HepG2 (cell line): ENCODE results near the gene SELENOH. TPM values are rescaled to one million over a fixed set of nuclear protein-coding genes. Genes with fewer than 3 reads are reported as not detected.

ENCODE experiments used
- EZH2 ChIP-seq: conservative IDR thresholded peaks from 2 replicates; pipeline ENCODE4 v1.6.1; 2012; ENCODE audit warnings: mild to moderate bottlenecking, low read depth, low read length, moderate library complexity
- HNRNPK ChIP-seq: fragments of 200-400 bp; formaldehyde crosslinking; IDR thresholded peaks from 2 replicates; pipeline ENCODE4 v1.6.1; 2018; ENCODE audit warnings: low read length, low read depth, moderate library complexity, mild to moderate bottlenecking; ENCODE audit not compliant: poor library complexity, severe bottlenecking
- IRF2 ChIP-seq: IDR thresholded peaks from 2 replicates; pipeline ENCODE4 v1.6.1; 2018; ENCODE audit warnings: missing genetic modification reagents, missing compliant biosample characterization
- JDP2 ChIP-seq: sonication (generic); formaldehyde crosslinking; IDR thresholded peaks from 2 replicates; pipeline ENCODE4 v1.8.1; 2022; ENCODE audit warnings: missing genetic modification reagents, borderline replicate concordance
- NKX3-1 ChIP-seq: sonication (generic); formaldehyde crosslinking; IDR thresholded peaks from 2 replicates; pipeline ENCODE4 v1.5.0; 2020; ENCODE audit warnings: missing genetic modification reagents
- RFX5 ChIP-seq: IDR thresholded peaks from 2 replicates; pipeline ENCODE4 v1.6.1; 2011; ENCODE audit warnings: low read depth, low read length, improper control_type of control experiment
- YEATS2 ChIP-seq: sonication (generic); formaldehyde crosslinking; IDR thresholded peaks from 2 replicates; pipeline ENCODE4 v1.4.0; 2020; ENCODE audit warnings: missing genetic modification reagents, borderline replicate concordance
- YEATS4 ChIP-seq: sonication (generic); formaldehyde crosslinking; IDR thresholded peaks from 2 replicates; pipeline ENCODE4 v1.4.0; 2020; ENCODE audit warnings: missing genetic modification reagents, borderline replicate concordance
- ZNF577 ChIP-seq: sonication (generic); formaldehyde crosslinking; IDR thresholded peaks from 2 replicates; pipeline ENCODE4 v1.4.0; 2020; ENCODE audit warnings: mild to moderate bottlenecking, low read depth, missing genetic modification reagents, borderline replicate concordance
- ZNF746 ChIP-seq: sonication (generic); formaldehyde crosslinking; IDR thresholded peaks from 2 replicates; pipeline ENCODE4 v1.8.0; 2022; ENCODE audit warnings: mild to moderate bottlenecking, missing genetic modification reagents
- polyA plus RNA-seq, 8 experiments: library from polyadenylated mRNA; depleted of rRNA in 3 of 8; stranded (reverse) in 7 of 8; unstranded in 1 of 8; fragments of >200 nt; fragmentation: Illumina TruSeq in 4 of 8; extraction: Trizol in 4 of 8; gene quantifications; 2 replicates each; pipeline versions ENCODE4 v1.2.1 to v1.2.3, GENCODE V29; 2011 to 2016; ENCODE audit warnings: low read depth in 4 of 8, missing spikeins in 1 of 8, mixed read lengths in 1 of 8; ENCODE audit not compliant: insufficient read depth in 1 of 8
- total RNA-seq, 5 experiments: library from RNA; depleted of rRNA; stranded (reverse); fragments of >200 nt; fragmentation: Illumina TruSeq; extraction: Trizol; gene quantifications; 2 replicates each; pipeline ENCODE4 v1.2.3, GENCODE V29; 2016; ENCODE audit warnings: low read depth in 1 of 5
- TF ChIP-seq, protein P1 (sequence below): sonication (generic); formaldehyde crosslinking; IDR thresholded peaks from 2 replicates; pipeline ENCODE4 v1.4.0; 2020; ENCODE audit warnings: missing genetic modification reagents
- TF ChIP-seq, protein P2 (sequence below): IDR thresholded peaks from 2 replicates; pipeline ENCODE4 v1.6.1; 2016; ENCODE audit warnings: missing compliant biosample characterization, missing genetic modification reagents, borderline replicate concordance
- TF ChIP-seq, protein P3 (sequence below): sonication (generic); formaldehyde crosslinking; IDR thresholded peaks from 2 replicates; pipeline ENCODE4 v1.8.1; 2022; ENCODE audit warnings: low read depth, mild to moderate bottlenecking, missing genetic modification reagents
- TF ChIP-seq, protein P4 (sequence below): sonication (generic); formaldehyde crosslinking; IDR thresholded peaks from 2 replicates; pipeline ENCODE4 v1.4.0; 2020; ENCODE audit warnings: mild to moderate bottlenecking, missing genetic modification reagents
- TF ChIP-seq, protein P5 (sequence below): conservative IDR thresholded peaks from 2 replicates; pipeline ENCODE4 v1.6.1; 2018; ENCODE audit warnings: missing genetic modification reagents

The SELENOH gene
- total and polyA plus RNA-seq, 2 of the 13 experiments (the other 11 are each of a cell fraction or from before 2014, with no cell fraction given): 27.2 to 77.4 TPM

GRCh38 chr11:57741132-57742086 is at the start of gene SELENOH (continued):
- TF ChIP-seq RFX5 (peak; percentile 93), HNRNPK (peak; percentile 52), NKX3-1 (CRISPR knock-in tag) (no peak; the same call in 1 of the 2 replicates), IRF2 (CRISPR knock-in tag) (peak; percentile 84), YEATS2 (CRISPR knock-in tag) (peak; percentile 79; the same call in 1 of the 2 replicates), JDP2 (no peak), ZNF577 (CRISPR knock-in tag) (no peak), EZH2 (no peak), ZNF746 (CRISPR knock-in tag) (peak; percentile 49; the same call in 1 of the 2 replicates), YEATS4 (CRISPR knock-in tag) (peak; percentile 84)
- TF ChIP-seq, protein P1, sequence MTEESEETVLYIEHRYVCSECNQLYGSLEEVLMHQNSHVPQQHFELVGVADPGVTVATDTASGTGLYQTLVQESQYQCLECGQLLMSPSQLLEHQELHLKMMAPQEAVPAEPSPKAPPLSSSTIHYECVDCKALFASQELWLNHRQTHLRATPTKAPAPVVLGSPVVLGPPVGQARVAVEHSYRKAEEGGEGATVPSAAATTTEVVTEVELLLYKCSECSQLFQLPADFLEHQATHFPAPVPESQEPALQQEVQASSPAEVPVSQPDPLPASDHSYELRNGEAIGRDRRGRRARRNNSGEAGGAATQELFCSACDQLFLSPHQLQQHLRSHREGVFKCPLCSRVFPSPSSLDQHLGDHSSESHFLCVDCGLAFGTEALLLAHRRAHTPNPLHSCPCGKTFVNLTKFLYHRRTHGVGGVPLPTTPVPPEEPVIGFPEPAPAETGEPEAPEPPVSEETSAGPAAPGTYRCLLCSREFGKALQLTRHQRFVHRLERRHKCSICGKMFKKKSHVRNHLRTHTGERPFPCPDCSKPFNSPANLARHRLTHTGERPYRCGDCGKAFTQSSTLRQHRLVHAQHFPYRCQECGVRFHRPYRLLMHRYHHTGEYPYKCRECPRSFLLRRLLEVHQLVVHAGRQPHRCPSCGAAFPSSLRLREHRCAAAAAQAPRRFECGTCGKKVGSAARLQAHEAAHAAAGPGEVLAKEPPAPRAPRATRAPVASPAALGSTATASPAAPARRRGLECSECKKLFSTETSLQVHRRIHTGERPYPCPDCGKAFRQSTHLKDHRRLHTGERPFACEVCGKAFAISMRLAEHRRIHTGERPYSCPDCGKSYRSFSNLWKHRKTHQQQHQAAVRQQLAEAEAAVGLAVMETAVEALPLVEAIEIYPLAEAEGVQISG (CRISPR knock-in tag): peak; percentile 93
- TF ChIP-seq, protein P2, sequence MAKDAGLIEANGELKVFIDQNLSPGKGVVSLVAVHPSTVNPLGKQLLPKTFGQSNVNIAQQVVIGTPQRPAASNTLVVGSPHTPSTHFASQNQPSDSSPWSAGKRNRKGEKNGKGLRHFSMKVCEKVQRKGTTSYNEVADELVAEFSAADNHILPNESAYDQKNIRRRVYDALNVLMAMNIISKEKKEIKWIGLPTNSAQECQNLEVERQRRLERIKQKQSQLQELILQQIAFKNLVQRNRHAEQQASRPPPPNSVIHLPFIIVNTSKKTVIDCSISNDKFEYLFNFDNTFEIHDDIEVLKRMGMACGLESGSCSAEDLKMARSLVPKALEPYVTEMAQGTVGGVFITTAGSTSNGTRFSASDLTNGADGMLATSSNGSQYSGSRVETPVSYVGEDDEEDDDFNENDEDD (CRISPR knock-in tag): peak; percentile 80; the same call in 1 of the 2 replicates
- TF ChIP-seq, protein P3, sequence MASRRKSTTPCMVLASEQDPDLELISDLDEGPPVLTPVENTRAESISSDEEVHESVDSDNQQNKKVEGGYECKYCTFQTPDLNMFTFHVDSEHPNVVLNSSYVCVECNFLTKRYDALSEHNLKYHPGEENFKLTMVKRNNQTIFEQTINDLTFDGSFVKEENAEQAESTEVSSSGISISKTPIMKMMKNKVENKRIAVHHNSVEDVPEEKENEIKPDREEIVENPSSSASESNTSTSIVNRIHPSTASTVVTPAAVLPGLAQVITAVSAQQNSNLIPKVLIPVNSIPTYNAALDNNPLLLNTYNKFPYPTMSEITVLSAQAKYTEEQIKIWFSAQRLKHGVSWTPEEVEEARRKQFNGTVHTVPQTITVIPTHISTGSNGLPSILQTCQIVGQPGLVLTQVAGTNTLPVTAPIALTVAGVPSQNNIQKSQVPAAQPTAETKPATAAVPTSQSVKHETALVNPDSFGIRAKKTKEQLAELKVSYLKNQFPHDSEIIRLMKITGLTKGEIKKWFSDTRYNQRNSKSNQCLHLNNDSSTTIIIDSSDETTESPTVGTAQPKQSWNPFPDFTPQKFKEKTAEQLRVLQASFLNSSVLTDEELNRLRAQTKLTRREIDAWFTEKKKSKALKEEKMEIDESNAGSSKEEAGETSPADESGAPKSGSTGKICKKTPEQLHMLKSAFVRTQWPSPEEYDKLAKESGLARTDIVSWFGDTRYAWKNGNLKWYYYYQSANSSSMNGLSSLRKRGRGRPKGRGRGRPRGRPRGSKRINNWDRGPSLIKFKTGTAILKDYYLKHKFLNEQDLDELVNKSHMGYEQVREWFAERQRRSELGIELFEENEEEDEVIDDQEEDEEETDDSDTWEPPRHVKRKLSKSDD (CRISPR knock-in tag): 0 out of 2 replicates have a peak, but pooled peaks have one; percentile 38
- TF ChIP-seq, protein P4, sequence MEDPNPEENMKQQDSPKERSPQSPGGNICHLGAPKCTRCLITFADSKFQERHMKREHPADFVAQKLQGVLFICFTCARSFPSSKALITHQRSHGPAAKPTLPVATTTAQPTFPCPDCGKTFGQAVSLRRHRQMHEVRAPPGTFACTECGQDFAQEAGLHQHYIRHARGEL: 0 out of 2 replicates have a peak, but pooled peaks have one; percentile 39
- TF ChIP-seq, protein P5, sequence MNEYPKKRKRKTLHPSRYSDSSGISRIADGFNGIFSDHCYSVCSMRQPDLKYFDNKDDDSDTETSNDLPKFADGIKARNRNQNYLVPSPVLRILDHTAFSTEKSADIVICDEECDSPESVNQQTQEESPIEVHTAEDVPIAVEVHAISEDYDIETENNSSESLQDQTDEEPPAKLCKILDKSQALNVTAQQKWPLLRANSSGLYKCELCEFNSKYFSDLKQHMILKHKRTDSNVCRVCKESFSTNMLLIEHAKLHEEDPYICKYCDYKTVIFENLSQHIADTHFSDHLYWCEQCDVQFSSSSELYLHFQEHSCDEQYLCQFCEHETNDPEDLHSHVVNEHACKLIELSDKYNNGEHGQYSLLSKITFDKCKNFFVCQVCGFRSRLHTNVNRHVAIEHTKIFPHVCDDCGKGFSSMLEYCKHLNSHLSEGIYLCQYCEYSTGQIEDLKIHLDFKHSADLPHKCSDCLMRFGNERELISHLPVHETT: 0 out of 2 replicates have a peak, but pooled peaks have one; percentile 68
